Measurements from ENCODE around the gene LAMTOR3. TPM values are rescaled to one million over a fixed set of nuclear protein-coding genes. Genes with fewer than 3 reads are reported as not detected.

The LAMTOR3 gene
- total RNA-seq, 6 donors from 2014 or later = 6.4 to 46.3 (median 40.9) TPM

DNA sequence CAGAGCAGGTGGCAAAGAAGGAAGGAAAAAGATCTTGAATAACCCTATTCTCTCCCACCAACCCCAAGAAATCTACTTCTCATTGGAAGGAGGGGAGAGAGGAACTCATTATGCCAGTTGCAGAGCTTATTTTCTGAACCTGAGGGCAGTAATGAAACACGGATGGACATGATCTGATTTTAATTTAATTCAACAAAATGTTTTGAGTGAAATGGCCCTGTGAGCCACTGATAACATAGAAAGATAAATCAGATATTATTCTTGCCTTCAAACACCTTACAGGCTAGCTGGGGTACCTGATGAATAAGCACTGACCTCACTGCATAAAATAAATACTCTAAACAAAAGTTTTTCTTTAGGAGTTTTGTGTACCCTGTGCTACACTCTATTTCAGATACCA, 47.3 kb downstream of the LAMTOR3 start:
- H3K4me3 ChIP-seq = no peak overlapping the region
- no peak overlapping the region for H3K27ac ChIP-seq
- TF ChIP-seq EP300 (IDR thresholded peaks at IDR 0.05) (no peak), POLR2AphosphoS5 (IDR thresholded peaks at IDR 0.05) (no peak), POLR2A (IDR thresholded peaks at IDR 0.05) (no peak)
- TF ChIP-seq, protein P1, sequence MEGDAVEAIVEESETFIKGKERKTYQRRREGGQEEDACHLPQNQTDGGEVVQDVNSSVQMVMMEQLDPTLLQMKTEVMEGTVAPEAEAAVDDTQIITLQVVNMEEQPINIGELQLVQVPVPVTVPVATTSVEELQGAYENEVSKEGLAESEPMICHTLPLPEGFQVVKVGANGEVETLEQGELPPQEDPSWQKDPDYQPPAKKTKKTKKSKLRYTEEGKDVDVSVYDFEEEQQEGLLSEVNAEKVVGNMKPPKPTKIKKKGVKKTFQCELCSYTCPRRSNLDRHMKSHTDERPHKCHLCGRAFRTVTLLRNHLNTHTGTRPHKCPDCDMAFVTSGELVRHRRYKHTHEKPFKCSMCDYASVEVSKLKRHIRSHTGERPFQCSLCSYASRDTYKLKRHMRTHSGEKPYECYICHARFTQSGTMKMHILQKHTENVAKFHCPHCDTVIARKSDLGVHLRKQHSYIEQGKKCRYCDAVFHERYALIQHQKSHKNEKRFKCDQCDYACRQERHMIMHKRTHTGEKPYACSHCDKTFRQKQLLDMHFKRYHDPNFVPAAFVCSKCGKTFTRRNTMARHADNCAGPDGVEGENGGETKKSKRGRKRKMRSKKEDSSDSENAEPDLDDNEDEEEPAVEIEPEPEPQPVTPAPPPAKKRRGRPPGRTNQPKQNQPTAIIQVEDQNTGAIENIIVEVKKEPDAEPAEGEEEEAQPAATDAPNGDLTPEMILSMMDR (IDR thresholded peaks at IDR 0.05) = no peak
- no peaks in the 10 kb centered on the region for H3K9me3 ChIP-seq
- ATAC-seq (ENCODE audit: low FRiP score in 2 of 2) (no peak), DNase-seq (no peak)
- no peaks in the 10 kb centered on the region for H3K4me1 ChIP-seq
- no peaks in the 10 kb centered on the region for H3K36me3 ChIP-seq
- WGBS, 2 donors = 37 to 53% methylated on average over 1 of the region's 1 CpG
- H3K27me3 ChIP-seq = no peaks in the 10 kb centered on the region

DNA sequence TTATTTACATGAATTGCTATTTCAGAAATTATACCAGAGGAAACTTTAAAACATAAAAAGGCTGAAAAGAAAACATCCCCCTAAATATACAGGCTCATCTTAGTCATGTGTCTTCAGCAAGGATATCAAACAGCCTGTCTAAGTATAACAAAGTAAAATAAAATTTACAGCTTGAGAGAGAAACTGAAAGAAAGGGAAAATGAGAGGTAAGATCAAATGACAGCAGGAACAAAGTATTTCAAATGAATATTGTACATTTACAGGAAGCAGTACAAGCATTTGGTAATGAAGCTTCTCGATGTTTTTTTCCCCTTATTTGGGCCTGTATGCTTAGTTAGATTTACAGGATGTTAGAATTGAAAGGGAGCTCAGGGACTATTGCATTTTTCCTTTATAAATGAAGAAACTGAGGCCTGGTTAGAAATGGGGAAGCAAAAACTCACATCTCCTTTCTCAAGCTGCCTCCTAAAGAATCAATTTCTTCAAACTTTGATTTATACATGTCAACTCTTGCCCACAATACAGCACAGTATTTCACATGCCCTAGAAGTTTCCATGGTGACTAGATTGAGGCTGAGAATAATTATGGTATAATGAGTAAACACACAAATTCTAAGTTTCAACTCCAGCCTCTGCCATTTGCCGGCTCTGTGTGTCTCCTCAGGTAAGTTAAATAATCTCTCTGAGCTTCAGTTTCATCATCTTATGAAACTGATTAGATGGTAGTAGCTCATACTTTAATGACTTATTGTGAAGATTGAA, 48.3 kb downstream of the LAMTOR3 start:
- WGBS, 2 donors = 59 to 73% methylated on average over 2 of the region's 2 CpGs
- Histone ChIP-seq H3K4me3 (no peak overlapping the region), H3K36me3 (no peaks in the 10 kb centered on the region), H3K9me3 (no peaks in the 10 kb centered on the region), H3K27me3 (no peaks in the 10 kb centered on the region), H3K4me1 (no peaks in the 10 kb centered on the region), H3K27ac (no peak overlapping the region)
- TF ChIP-seq POLR2AphosphoS5 (IDR thresholded peaks at IDR 0.05) (no peak), POLR2A (IDR thresholded peaks at IDR 0.05) (no peak)
- no peak for DNase-seq
- no peak for ATAC-seq (ENCODE audit: low FRiP score in 2 of 2)

DNA sequence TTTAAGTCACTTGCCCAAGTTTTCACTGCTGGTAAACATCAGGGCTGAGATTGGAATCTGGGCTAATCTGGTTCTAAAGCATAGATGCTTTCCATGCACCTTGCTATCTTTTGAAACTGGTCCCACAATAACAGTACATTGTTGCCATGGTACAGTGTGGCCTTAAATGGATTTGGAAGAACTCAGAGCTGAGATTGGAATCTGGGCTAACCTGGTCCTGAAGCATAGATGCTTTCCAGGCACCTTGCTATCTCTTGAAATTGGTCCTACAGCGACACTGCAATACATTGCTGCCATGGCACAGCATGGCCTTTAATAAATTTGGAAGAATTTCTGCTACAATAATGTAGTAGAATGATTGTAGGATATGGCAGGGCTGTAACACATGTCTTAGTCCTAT, 49.0 kb downstream of the LAMTOR3 start:
- WGBS, 2 donors = 94 to 95% methylated on average over 1 of the region's 1 CpG
- no peak overlapping the region for H3K27ac ChIP-seq

DNA sequence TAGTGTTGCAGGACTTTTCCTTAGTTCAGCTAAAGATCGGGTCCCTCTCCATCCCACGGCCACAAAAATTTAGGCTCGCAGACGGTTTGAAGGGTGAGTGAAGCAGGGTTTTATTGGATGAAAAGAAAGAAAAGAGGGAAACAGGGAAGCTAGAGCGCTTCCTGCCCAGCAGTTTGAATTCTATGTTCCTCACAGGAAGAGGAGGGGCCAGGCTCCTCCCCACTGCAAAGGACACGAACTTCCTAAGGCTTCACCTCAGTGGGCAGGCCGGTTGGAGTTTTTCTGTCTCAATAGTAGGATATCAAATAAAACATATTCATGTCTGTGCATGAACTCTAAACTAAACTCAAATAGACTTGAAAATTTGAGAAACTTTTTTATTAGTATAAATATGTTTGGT, 50.2 kb downstream of the LAMTOR3 start:
- Histone ChIP-seq H3K4me3 (no peak overlapping the region), H3K36me3 (no peaks in the 10 kb centered on the region), H3K9me3 (no peaks in the 10 kb centered on the region), H3K27me3 (no peaks in the 10 kb centered on the region), H3K27ac (no peak overlapping the region), H3K4me1 (no peaks in the 10 kb centered on the region)
- ATAC-seq (ENCODE audit: low FRiP score in 2 of 2) (no peak), DNase-seq (no peak)
- WGBS, 2 donors = 82 to 85% methylated on average over 7 of the region's 7 CpGs
- TF ChIP-seq, protein P1 (IDR thresholded peaks at IDR 0.05) = no peak
- TF ChIP-seq POLR2A (IDR thresholded peaks at IDR 0.05) = no peak
- no peak for TF ChIP-seq POLR2AphosphoS5 (IDR thresholded peaks at IDR 0.05)
- no peak for TF ChIP-seq EP300 (IDR thresholded peaks at IDR 0.05)

More for the DNA sequence above, 49.0 kb downstream of the LAMTOR3 start:
- TF ChIP-seq POLR2AphosphoS5 (IDR thresholded peaks at IDR 0.05) = no peak
- TF ChIP-seq EP300 (IDR thresholded peaks at IDR 0.05) = no peak
- TF ChIP-seq, protein P1 (IDR thresholded peaks at IDR 0.05) = no peak
- TF ChIP-seq POLR2A (IDR thresholded peaks at IDR 0.05) = no peak
- H3K27me3 ChIP-seq = no peaks in the 10 kb centered on the region
- DNase-seq (no peak), ATAC-seq (ENCODE audit: low FRiP score in 2 of 2) (no peak)
- H3K4me1 ChIP-seq = no peaks in the 10 kb centered on the region
- no peak overlapping the region for H3K4me3 ChIP-seq
- no peaks in the 10 kb centered on the region for H3K9me3 ChIP-seq
- H3K36me3 ChIP-seq = no peaks in the 10 kb centered on the region

DNA sequence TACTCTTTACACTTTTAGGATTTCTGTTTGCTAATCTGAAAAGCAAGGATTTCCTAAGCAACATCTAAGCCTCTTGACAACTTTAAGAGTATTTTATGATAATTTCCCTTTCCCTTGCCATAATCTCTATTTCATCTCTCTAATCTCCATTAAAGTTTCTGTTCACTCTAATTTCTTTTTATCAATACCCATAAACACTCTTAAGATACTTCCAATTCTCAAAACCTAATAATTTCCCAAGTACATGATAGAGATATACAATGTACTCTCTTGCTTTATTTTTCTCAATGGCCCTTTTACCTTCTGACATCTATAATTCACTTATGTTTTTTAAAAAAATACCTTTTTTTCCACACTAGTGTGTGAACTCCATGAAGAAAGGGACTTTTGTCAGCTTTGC, 50.8 kb downstream of the LAMTOR3 start:
- Histone ChIP-seq H3K9me3 (no peaks in the 10 kb centered on the region), H3K36me3 (no peaks in the 10 kb centered on the region), H3K27ac (no peak overlapping the region), H3K4me1 (no peaks in the 10 kb centered on the region), H3K27me3 (no peaks in the 10 kb centered on the region), H3K4me3 (no peak overlapping the region)
- no peak for DNase-seq
- no peak for ATAC-seq (ENCODE audit: low FRiP score in 2 of 2)
- TF ChIP-seq, protein P1 (IDR thresholded peaks at IDR 0.05) = no peak
